Sigmoid colon (tissue), 4 donors: ENCODE measurements around the gene HIVEP2.

Source experiments
- CTCF ChIP-seq, 4 experiments: fragments of 450-650 bp in 3 of 4; fragments of 200-600 bp in 1 of 4; IDR thresholded peaks; one replicate each; pipeline ENCODE4 v1.5.1; 2016 to 2019; ENCODE audit warnings: antibody characterized with exemption in 4 of 4, mild to moderate bottlenecking in 3 of 4, moderate library complexity in 2 of 4
- EP300 ChIP-seq, 4 donors: sonication (generic); formaldehyde crosslinking; IDR thresholded peaks; one replicate each; pipeline ENCODE4 v1.6.1; 2017; ENCODE audit warnings: antibody characterized with exemption in 4 of 4
- POLR2A ChIP-seq, 2 donors: fragments of 450-650 bp; IDR thresholded peaks; one replicate each; pipeline ENCODE4 v1.6.1; 2016; ENCODE audit warnings: antibody characterized with exemption in 2 of 2, mild to moderate bottlenecking in 2 of 2, moderate library complexity in 2 of 2
- POLR2AphosphoS5 ChIP-seq, 4 donors: sonication (generic); formaldehyde crosslinking; IDR thresholded peaks; one replicate each; pipeline ENCODE4 v1.6.1; 2017; ENCODE audit warnings: antibody characterized with exemption in 4 of 4

GRCh38 chr6:142797159-142797558 is 147.8 kb downstream of the HIVEP2 start:
- no peak for TF ChIP-seq POLR2AphosphoS5 (IDR thresholded peaks at IDR 0.05)
- no peak for TF ChIP-seq CTCF (IDR thresholded peaks at IDR 0.05)
- no peak for TF ChIP-seq POLR2A (IDR thresholded peaks at IDR 0.05)
- TF ChIP-seq EP300 (IDR thresholded peaks at IDR 0.05), result no peak
